Fibroblast of peridontal ligament (primary cell): Measurements from ENCODE around the gene NUMBL.
"Not testable (repeated sequence)": the region's sequence is repeated elsewhere in the genome, so short reads cannot be mapped to it uniquely, and the experiment has no call there.

ENCODE experiments used
- DNase-seq: peaks from one replicate; pipeline ENCODE4 v3.0.0-alpha.2; 2010; ENCODE audit errors: extremely low read depth

The NUMBL gene

DNA sequence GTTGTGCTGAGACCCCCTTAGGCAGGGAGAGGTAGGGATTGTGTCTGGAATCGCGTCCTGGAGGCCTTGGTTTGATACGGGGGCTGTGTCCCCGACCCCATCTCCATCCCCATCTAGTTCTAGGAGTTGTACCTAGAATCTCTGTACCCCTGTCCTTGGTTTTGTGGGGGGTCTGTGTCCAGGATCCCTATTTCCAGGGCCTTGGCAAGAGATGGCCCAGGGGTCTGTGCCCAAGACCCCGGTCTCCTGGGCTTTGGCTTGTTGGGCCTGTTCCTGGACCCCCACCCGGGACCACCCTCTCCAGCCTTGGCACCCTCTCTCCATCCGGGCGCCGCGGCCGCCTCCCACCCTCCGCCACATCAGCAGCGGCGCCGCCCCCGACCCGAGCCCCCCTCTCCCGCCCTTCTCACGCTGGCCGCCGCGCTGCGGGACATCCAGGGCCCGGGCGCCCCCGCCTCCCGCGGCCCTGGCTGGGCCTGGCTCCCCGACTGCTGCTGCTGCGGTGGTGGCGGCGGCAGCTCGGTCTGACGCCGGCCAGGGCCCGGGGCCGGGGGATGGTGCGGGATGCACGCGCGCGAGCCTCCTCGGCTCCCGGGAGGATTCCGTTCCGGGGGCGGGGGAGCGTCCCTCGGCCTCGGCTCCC is at the start of gene NUMBL:
Gene NUMBL, minus strand, starts transcription at position 602 of the 643 bp plus-strand sequence. Its CDS starts 168 bp downstream, at position 434.
- no peak for DNase-seq

DNA sequence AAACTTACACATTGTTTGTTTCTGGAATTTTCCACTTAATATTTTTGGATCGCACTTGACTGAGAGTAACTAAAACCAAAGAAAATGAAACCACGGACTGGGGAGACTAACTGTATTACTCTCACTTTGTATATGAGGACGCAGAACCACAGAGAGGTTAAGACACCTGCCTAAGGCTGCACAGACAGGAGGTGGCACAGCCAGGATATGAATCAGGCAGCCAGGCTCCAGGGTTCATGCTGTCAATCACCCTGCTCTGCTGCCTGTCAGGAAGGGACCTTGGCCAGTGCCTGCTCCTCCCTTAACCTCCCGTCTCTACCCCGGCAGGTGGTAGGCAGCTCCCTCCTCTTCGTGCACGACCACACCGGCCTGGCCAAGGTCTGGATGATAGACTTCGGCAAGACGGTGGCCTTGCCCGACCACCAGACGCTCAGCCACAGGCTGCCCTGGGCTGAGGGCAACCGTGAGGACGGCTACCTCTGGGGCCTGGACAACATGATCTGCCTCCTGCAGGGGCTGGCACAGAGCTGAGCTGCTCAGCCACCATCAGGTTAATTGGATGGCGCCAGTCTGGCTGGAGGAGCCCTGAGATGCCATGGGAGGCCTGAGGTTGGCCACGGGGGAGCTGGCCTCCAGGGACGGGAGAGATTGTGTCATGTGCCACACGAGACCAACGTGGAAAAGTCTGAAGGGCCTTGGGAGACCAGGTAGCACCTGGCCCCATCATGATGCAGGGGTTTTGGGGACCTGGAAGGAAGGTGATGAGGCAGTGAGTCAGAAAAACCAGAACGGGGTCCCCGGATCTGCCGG is 48.8 kb upstream of the NUMBL start:
- DNase-seq: no peak

DNA sequence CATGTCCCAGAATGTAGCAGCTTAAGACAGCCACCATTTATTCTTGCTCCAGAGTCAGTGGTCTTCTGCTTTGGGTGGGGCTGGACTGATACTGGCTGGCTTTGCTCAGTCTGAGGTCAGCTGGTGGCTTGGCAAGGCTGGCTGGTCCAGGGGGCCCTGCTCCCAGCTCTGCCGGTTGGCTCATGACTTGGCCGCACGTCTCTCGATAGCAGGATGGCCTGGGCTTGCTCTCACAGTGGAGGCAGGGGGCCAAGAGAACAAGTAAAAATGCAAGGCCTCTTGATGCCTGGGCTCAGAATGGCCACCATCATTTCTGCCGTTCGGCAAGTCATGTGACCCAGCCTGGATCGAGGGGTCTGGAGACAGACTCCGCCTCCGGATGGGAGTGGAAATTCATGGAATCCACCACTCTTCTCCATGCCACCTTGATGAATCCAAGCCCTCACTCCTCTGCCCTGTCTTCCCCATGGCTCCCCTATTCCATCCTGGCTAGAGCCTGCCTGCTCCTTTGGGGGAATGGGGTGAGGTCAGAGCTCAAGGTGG is 46.7 kb upstream of the NUMBL start:
- DNase-seq: no peak

DNA sequence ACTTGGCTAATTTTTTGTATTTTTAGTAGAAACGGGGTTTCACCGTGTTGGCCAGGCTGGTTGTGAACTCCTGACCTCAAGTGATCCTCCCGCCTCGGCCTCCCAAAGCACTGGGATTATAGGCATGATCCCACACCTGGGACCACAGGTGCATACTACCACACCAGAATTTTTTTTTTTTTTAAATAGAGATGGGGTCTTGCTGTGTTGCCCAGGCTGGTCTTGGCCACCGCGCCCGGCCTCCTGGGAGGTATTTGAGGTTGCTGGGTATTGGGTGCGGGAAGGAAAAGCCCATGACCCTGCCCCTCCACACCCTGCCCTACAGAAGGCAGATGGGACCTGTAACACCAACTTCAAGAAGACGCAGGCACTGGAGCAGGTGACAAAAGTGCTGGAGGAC is 46.2 kb upstream of the NUMBL start:
- DNase-seq: no peak

DNA sequence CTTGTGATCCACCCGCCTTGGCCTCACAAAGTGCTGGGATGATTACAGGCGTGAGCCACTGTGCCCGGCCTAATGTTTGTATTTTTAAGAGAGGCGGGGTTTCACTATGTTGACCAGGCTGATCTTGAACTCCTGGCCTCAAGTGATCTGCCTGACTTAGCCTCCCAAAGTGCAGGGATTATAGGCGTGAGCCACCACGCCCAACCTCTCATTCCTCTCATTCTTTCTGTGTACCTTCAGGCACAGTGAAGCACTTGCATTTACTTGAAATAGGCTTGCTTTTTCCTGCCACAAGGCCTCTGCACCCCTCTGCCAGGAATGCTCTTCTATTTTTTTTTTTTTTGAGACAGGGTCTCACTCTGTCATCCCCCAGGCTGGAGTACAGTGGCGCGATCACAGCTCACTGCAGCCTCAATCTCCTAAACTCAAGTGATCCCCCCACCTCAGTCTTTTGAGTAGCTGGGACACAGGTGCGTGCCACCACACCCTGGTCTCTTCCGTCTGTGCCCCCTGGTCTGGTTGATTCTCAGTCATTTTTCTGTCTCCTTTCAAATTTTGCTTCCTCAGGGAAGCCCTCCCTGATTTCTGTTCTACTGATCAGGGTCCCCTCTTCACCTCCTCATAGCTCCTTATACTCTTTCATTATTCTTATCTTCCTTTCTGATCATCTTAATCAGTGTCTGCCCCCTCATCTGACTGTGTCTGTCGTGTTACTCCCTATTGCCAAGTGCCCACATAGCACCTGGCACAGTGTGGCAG is 44.7 kb upstream of the NUMBL start:
- no peak for DNase-seq

DNA sequence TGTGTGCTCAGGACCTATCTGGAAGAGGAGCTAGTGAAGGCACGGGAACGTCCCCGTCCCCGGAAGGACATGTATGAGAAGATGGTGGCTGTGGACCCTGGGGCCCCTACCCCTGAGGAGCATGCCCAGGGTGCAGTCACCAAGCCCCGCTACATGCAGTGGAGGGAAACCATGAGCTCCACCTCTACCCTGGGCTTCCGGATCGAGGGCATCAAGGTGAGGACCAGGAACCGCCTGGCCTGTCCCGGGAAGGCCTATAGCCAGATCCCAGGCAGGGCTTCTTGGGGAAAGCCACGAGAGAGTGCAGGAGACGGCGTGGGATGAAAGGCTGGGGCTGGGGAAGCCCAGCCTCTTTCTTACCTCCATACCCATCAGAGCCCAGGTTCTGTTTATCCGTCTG is 42.7 kb upstream of the NUMBL start:
- no peak for DNase-seq

DNA sequence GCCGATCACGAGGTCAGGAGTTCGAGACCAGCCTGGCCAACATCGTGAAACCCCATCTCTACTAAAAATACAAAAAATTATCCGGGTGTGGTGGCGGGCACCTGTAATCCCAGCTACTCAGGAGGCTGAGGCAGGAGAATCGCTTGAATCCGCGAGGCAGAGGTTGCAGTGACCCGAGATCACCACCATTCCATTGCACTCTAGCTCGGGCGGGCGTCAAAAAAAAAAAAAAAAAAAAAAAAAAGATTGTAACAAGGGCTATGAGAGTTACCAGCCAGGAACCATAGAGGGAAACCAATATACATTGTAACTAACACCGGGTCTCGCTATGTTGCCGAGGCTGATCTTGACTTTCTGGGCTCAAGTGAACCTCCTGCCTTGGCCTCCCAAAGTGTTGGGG is 41.9 kb upstream of the NUMBL start:
- DNase-seq: not testable (repeated sequence)

DNA sequence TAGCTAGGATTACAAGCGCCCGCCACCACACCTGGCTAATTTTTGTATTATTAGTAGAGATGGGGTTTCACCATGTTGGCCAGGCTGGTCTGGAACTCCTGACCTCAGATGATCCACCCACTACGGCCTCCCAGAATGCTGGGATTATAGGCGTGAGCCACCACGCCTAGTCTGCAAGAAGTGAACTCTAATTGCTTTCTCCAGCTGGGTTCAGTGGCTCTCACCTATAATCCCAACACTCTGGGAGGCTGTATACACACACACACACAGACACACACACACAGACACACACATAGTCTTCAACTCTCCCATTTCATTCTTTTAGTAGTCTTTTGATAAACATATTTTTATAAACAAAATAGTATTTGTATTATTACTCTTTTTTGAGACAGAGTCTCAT is 39.6 kb upstream of the NUMBL start:
- not testable (repeated sequence) for DNase-seq

DNA sequence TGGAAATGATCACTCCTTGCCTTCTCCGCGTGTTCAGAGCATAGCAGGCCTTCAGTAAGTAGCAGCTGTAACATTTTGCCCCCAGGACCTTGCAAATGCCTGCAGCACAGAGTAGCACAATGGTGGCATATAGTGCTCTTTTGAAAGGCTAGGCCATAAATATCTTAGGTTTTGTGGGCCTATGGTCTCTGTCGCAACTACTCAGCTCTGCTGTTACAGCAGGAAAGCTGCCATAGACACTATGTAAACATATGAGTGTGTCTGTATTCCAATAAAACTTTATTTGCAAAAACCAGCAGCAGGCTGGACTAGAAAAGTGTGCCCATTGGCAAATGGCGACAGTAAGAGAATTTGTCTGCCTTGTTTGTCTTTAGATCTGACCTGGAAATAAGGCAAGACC is 35.8 kb upstream of the NUMBL start:
- DNase-seq: no peak

DNA sequence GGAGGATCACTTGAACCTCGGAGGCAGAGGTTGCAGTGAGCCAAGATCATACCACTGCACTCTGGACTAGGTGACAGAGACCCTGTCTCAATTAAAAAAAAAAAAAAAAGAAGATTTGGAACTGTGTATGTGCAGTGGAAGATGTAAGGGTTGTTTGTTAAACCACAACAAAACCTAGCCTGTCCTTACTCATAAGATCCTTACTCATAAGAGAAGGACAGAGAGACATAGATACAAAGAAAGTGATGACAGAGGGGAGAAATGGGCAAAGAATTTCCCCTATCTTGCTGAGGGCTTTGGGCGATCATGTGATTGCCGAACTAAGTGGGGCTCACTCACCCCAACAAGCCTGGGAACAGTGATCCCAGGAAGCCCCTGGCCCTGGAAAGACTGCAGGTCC is 34.4 kb upstream of the NUMBL start:
- no peak for DNase-seq

DNA sequence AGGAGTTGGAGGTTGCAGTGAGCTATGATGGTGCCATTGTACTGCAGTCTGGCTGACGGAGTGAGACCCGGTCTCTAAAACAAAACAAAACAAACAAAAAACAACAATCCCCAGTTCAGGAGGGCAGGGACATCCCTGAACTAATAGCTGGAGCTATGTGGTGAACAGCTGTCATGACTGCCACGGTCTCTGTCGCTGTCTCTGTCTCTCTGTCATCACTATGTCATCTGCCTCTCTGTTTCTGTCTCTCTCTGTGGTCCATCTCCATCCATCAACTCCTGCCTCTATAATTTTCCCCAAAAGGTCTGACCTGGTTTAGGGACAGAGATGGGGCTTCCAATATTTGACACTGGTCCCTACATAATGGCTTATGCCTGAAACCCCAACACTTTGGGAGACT is 33.9 kb upstream of the NUMBL start:
- no peak for DNase-seq

DNA sequence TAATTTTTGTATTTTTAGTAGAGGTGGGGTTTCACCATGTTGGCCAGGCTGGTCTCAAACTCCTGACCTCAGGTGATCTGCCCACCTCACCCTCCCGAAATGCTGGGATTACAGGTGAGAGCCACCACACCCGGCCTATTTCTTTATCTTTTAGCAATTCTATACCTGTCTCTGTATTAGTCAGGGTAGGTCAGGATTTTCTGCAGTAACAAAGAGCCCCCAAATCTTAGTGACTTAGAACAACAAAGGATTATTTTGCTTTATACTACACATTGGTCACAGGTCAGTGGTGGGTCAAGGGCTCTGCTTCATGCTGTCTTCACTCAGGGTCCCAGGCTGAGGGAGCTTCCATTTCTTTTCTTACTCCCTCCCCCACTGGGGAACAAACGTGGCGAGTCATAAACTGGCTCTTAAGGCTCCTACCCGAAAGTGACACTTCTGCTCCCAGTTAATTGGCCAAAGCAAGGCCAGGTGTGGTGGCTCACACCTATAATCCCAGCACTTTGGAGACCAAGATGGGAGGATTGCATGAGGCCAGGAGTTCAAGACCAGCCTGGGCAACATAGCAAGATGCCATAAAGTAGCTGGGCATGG is 33.3 kb upstream of the NUMBL start:
- no peak for DNase-seq

DNA sequence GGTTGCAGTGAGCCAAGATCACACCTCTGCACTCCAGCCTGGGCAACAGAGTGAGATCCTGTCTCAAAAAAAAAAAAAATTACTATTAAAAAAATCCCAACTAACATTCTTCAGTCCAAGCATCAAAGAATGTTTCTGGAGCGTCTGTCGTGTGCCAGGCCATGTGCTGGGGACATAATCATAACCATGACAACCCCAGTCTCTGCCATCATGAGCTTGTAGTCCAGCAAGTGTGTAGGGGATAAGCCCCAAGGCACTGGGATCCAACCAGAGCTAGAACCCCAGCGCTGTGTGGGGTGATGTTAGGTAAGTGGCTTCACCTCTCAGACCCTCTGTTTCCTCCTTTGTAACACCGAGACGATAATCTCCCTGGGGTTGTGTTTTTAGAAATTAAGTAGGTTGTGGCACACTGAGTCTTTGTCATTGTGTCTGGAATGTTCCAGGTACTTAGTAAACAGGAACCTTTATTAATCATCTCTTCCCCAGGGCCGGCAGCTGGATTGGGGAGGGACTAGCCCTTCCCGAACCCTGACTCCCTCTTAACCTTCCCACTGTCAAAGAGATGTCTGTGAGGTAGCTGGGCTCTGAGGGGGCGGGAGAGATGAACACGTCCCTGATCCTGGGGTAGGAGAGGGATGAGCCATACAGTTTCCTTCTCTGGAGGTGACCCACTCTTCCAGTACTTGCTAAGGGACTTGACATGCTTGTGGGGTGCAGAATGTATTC is 31.6 kb upstream of the NUMBL start:
- no peak for DNase-seq

DNA sequence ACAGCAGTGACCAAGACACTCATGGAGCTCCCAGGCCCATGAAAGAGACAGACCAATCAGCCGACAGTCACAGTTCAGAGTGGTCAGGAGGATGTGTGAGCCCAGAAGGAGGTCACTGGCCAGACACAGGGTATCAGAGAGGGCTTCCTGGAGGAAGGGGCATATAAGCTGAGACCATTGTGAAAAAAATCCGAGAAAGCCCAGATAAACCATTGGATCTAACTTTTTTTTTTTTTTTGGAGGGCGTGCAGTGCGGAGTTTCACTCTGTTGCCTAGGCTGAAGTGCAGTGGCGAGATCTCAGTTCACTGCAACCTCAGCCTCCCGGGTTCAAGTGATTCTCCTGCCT is 30.7 kb upstream of the NUMBL start:
- DNase-seq: no peak

DNA sequence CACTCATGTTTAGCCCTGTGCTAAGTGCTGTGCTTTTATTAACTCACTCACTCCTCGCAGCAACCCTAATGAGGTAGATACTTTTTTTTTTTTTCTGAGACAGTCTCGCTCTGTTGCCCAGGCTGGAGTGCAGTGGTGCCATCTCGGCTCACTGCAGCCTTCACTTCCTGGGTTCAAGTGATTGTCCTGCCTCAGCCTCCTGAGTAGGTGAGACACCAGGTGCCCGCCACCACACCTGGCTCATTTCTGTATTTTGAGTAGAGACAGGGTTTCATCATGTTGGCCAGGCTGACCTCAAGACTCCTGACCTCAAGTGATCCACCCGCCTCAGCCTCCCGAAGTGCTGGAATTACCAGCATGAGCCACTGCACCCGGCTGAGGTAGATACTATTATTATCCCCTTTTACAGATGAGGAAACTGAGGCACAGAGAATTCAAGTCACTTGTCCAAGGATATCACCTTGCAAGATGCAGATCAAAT is 29.0 kb upstream of the NUMBL start:
- DNase-seq: no peak

DNA sequence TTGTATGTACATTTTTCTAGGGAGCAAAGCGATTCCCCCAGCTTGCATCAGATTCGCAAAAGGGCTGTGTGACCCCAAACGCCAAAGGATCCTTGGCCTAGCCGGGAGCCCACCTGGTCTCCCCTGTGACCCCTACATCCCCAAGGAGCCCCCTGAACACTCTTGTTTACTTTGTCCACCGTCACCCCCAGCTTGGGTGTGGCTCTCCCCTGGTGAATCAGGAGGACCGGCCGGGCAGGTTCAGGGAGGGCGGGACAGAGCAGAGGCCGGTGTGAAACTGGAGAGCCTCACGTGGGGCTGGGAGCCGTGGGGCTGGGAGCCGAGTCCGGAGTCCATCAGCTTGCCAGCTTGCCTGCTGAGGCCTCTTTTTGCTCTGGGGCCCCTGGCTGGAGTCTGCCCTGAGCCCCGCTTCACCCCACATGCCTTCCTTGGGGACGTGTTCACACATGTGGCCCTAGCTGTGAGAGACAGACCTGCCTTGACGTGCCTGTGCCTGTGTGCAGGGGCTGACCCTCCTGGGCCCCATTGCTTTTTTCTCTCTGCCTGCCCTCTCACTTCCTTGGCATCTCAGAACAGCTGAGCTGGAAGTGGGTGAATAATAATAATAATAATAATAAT is 28.4 kb upstream of the NUMBL start:
- peak; percentile 23 for DNase-seq

DNA sequence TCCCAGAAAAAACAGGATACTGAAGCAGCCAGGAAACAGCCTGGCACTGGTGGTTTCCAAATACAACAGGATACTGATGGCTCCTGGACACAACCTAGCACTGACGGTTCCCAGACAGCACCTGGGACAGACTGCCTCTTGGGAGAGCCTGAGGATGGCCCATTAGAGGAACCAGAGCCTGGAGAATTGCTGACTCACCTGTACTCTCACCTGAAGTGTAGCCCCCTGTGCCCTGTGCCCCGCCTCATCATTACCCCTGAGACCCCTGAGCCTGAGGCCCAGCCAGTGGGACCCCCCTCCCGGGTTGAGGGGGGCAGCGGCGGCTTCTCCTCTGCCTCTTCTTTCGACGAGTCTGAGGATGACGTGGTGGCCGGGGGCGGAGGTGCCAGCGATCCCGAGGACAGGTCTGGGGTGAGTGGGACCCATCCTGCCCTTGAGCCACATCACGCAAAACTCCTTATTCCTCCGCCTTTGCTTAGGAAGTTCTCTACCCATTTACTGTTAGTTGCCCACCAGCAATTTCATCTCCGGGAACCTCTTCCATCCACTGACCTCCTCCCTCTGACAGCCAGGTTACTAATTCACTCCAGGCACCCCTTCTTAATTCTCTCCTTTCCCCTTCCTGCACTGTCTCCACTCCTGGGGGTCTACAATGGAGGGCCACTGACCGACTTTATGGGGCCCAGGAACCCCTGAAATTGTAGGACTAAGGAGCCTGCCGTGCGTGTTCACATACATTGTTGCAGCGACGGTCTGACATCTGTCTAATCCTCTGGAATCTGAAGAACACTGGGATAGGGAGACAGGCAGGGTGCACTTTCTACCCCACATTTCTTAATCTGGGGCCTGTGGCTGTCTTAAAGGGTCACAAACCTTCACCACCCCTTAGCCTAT is 27.7 kb upstream of the NUMBL start:
- peak; percentile 15 for DNase-seq

DNA sequence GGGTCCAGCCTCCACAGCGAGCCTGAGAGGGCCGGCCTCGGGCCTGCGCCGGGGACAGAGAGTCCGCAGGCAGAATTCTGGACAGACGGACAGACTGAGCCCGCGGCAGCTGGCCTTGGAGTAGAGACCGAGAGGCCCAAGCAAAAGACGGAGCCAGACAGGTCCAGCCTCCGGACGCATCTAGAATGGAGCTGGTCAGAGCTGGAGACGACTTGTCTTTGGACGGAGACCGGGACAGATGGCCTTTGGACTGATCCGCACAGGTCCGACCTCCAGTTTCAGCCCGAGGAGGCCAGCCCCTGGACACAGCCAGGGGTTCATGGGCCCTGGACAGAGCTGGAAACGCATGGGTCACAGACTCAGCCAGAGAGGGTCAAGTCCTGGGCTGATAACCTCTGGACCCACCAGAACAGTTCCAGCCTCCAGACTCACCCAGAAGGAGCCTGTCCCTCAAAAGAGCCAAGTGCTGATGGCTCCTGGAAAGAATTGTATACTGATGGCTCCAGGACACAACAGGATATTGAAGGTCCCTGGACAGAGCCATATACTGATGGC is 27.0 kb upstream of the NUMBL start:
- peak; percentile 38 for DNase-seq

DNA sequence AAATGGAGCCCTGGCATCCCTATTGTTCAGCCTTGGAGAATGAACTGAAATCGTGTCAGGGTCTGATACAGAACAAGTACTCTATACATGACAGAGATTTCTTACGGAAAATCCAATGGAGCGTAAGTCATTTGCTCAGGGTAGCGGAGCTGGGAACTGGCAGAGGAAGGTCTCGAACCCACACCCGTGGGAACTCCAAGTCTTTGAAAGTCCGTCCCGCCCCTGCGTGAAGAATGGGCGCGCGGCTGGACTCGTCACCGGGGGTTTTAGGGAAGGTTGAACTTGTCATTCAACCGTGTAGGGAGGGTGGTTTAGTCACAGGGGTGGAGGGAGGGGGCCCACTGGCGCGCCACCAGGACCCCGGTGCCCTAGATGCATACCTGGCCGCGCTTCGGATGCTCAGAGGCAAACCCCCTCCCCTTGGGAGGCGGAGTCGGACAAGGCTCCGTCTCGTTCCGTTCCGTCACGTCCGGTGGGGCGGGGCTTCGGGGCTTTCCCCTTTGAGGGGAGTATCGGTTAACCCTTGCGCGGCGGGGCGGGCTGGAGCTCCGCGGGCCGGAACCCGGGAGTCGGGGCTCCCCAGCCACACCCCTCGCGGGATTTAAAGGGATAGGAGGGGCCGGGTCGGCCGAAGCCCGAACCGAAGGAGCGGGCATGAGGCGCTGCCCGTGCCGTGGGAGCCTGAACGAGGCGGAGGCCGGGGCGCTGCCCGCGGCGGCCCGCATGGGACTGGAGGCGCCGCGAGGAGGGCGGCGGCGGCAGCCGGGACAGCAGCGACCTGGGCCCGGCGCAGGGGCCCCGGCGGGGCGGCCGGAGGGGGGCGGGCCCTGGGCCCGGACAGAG is 26.3 kb upstream of the NUMBL start, which contains the start of the genes COQ8B and ITPKC:
Gene COQ8B, minus strand, starts transcription at position 405 of the 843 bp plus-strand sequence. CDS start 2,254 bp downstream, outside the sequence.
Gene ITPKC, plus strand, starts transcription at position 631 of the 843 bp plus-strand sequence. Its CDS starts 24 bp downstream, at position 655.
- peak; percentile 96 for DNase-seq
